ENCODE measurements around the gene KLHL3. TPM values are rescaled to one million over a fixed set of nuclear protein-coding genes. Genes with fewer than 3 reads are reported as not detected.

The KLHL3 gene
- total RNA-seq, 2 donors from 2014 or later = 4.4 to 6.3 TPM

- no peaks in the 10 kb centered on the region for H3K4me1 ChIP-seq
- no peak overlapping the region for H3K27ac ChIP-seq
- H3K4me3 ChIP-seq = no peak overlapping the region
- no peaks in the 10 kb centered on the region for H3K9me3 ChIP-seq
- no peak overlapping the region for H3K9ac ChIP-seq (ENCODE audit: low read depth in 2 of 2, low read length in 2 of 2)
- TF ChIP-seq CTCF (IDR thresholded peaks at IDR 0.05) = no peak
- H3K27me3 ChIP-seq = no peaks in the 10 kb centered on the region
- no peak for DNase-seq
- intact Hi-C loops (cut with DNase I) = no loop called here
- no peaks in the 10 kb centered on the region for H3K36me3 ChIP-seq
These were observed 46.6 kb downstream of the KLHL3 start for GRCh38 chr5:137689306-137689705.

GRCh38 chr5:137688210-137688840 lies 47.6 kb downstream of the KLHL3 start:
- no peaks in the 10 kb centered on the region for H3K4me1 ChIP-seq
- no peaks in the 10 kb centered on the region for H3K27me3 ChIP-seq
- H3K36me3 ChIP-seq = no peaks in the 10 kb centered on the region
- H3K27ac ChIP-seq = no peak overlapping the region
- no peak for TF ChIP-seq CTCF (IDR thresholded peaks at IDR 0.05)
- H3K4me3 ChIP-seq = no peak overlapping the region
- H3K9me3 ChIP-seq = no peaks in the 10 kb centered on the region
- no peak for DNase-seq
- intact Hi-C loops (cut with DNase I) = no loop called here
- no peak overlapping the region for H3K9ac ChIP-seq (ENCODE audit: low read depth in 2 of 2, low read length in 2 of 2)

DNA sequence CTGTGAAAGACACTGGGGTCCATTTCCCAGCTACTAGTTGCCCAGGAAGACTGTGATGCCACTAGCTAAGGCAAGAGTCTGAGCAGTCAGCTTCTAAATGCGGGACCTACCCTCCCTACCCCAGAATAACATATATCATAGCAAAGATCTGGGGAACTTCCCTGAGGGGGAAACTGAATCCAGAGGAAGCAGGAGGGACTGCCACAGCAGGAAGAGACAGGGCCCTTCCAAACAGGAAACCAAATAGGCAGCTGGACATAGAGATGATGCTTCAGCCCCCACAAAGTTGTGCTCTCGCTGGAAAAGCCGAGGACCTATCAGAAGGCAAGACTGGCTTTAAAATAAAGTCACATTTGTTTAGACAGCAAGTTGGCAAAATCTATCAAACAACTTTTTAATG lies 51.1 kb downstream of the KLHL3 start:
- TF ChIP-seq CTCF (IDR thresholded peaks at IDR 0.05) = no peak
- Histone ChIP-seq H3K4me1 (no peaks in the 10 kb centered on the region), H3K4me3 (no peak overlapping the region), H3K27me3 (no peaks in the 10 kb centered on the region), H3K9me3 (no peaks in the 10 kb centered on the region), H3K36me3 (no peaks in the 10 kb centered on the region), H3K9ac (ENCODE audit: low read depth in 2 of 2, low read length in 2 of 2) (no peak overlapping the region), H3K27ac (no peak overlapping the region)
- intact Hi-C loops (cut with DNase I) = no loop called here
- DNase-seq = no peak

DNA sequence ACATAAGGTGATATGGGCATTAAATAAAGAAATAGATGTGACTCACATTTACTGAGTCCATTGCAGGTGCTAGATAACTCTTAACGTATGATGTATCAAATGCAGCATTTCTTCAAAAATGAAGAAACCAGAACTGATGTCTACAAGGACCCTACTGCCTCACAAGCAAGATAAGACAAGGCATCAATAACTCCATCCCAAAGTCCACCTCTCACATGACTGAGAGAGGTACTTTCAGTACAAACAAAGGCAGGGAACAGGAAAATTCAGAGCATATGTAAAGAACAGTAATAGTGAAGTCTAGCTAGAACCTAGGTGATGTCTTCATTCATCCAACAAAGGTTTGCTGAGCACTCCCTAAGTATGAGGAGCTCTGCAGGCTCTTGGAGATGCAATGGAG lies 54.7 kb downstream of the KLHL3 start:
- Histone ChIP-seq H3K27ac (no peak overlapping the region), H3K4me1 (no peaks in the 10 kb centered on the region), H3K9ac (ENCODE audit: low read depth in 2 of 2, low read length in 2 of 2) (no peak overlapping the region), H3K36me3 (no peaks in the 10 kb centered on the region), H3K4me3 (no peak overlapping the region), H3K27me3 (no peaks in the 10 kb centered on the region), H3K9me3 (no peaks in the 10 kb centered on the region)
- intact Hi-C loops (cut with DNase I) = no loop called here
- no peak for DNase-seq
- TF ChIP-seq CTCF (IDR thresholded peaks at IDR 0.05) = no peak

GRCh38 chr5:137679910-137680309 lies 56.0 kb downstream of the KLHL3 start:
- intact Hi-C loops (cut with DNase I) = no loop called here
- no peak overlapping the region for H3K9ac ChIP-seq (ENCODE audit: low read depth in 2 of 2, low read length in 2 of 2)
- no peak overlapping the region for H3K4me3 ChIP-seq
- no peak overlapping the region for H3K27ac ChIP-seq
- TF ChIP-seq CTCF (IDR thresholded peaks at IDR 0.05) = no peak
- no peaks in the 10 kb centered on the region for H3K9me3 ChIP-seq
- no peaks in the 10 kb centered on the region for H3K36me3 ChIP-seq
- no peaks in the 10 kb centered on the region for H3K27me3 ChIP-seq
- no peaks in the 10 kb centered on the region for H3K4me1 ChIP-seq
- no peak for DNase-seq

Measured in colonic mucosa (tissue), 4 donors.